HG03103 (cell line): ENCODE measurements around the gene FOXRED1.
"Not testable (repeated sequence)": the region's sequence is repeated elsewhere in the genome, so short reads cannot be mapped to it uniquely, and the experiment has no call there.

Source experiments
- ATAC-seq: cut with Tn5 transposase; IDR thresholded peaks from one replicate; pipeline ENCODE4 v1.9.1; 2021; ENCODE audit warnings: low read depth; ENCODE audit not compliant: unreplicated experiment

The FOXRED1 gene

DNA sequence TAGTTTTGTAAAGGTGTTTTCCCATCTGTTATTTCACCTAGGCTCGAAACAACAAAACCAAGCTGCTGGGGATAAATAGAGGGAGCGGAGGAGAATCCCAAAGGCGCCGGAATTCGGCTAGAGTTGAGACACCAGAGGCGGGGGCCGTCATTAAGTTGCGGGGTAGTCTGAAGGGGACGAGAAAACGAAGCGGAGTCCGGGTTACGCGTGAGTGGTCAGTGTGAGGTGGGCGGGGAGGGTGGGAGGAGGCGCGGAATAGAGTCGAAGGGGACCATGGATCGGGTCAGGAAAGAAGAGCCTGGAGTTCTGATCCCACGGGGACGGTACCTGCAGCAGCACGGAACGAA is 620 bp upstream of the FOXRED1 start:
- no peak for ATAC-seq

DNA sequence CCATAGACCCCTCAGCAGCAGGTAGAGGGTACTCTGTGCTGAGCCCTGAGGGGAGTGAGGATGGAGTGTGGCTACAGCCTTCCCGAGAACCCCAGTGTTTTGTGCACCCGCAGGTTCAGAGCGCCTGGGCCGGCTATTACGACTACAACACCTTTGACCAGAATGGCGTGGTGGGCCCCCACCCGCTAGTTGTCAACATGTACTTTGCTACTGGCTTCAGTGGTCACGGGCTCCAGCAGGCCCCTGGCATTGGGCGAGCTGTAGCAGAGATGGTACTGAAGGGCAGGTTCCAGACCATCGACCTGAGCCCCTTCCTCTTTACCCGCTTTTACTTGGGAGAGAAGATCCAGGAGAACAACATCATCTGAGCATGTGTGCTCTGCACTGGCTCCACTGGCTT is 8.4 kb downstream of the FOXRED1 start:
- ATAC-seq: no peak

DNA sequence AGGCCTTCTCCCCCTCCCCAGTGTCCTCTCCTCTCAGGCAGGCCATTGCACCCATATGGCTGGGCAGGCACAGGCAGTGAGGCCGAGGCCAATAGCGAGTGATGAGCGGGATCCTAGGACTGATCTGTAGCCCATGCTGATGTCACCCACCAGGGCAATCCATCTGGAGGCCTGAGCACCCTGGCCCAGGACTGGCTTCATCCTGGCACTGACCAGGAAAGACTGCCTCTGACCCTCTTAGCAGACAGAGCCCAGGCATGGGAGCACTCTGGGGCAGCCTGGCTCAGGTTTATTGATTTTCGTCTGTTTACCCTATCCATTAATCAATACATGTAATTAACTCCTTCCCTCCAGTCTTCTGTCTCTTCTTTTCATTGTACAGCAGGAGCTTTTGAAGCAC is 8.8 kb downstream of the FOXRED1 start:
- ATAC-seq: no peak

DNA sequence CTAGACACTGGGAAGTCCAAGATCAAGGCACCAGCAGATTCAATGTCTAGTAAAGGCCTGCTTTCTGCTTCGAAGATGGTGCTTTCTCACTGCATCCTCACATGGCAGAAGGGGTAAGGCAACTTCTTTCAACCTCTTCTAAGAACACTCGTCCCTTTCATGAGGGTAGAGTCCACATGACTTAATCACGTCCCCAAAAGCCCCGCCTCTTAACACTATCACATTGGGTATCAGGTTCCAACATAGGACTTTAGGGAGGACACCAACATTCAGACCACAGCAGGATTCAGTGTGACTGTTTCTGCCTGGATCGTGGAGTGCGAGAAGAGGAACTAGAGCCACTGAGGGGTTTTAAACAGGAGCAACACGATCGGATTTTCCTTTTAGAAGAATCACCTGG is 10.2 kb downstream of the FOXRED1 start:
- no peak for ATAC-seq

DNA sequence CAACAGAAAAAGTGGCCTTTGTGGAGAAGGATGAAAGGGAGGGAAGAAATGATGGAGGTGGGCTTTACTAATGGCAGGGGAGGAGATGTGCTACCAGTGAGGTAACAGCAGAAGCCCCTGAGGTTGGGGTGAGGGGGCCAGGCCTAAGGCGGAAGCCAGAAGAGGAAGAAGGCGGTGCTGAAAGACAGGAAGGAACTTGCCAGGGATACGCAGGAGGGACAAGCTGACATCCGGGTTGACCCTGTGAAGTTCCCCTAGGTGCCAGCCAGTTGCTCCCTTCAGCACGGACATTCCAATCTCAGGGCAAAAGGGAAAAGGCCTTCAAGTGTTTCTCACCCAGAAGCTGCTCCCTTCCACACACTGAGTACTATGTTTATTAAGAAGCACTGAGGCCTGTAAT is 11.6 kb downstream of the FOXRED1 start:
- ATAC-seq: no peak

DNA sequence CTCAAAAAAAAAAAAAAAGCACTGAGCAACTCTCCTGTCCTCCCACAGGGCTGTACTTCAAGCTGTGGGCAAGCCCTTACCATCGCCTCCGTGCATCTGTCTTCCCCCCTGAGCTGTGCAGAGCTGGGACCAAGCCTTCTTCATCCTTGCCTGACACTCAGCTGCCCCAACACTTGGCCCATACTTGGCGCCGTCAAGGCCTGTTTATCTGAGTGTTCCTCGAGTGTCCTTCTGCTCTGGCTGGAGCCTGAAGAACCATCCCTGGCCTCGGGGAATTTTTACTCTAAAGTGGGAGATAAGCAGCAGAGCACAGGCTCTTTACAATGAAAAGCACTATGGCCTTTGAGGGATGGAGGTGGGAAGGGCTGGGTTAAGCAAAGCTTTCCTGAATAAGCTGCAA is 12.3 kb downstream of the FOXRED1 start:
- ATAC-seq: no peak

DNA sequence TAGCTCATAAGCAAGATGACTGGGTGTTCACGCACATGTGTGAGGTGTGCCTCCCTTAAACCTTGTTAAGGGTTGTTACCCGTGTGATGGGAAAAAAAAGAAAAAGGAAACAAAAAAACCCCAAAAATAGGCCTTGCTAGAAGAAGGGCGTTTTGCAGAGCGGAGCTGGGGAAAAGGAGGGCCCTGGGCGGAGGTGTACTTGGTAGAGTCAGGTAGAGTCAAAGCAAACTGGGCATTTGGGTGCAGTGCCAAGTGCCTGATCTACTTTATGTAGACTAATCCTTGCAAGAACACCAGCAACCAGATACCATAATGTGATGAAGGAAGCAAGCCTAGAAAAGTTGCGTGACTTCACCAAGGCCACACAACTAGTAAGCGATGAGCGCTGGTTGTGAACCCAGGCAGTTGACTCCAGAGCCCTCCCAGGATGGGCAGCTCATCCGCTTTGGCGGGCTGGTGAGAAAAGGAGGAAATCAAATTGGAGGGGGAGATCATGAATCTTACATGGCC is 12.8 kb downstream of the FOXRED1 start:
- ATAC-seq: no peak

DNA sequence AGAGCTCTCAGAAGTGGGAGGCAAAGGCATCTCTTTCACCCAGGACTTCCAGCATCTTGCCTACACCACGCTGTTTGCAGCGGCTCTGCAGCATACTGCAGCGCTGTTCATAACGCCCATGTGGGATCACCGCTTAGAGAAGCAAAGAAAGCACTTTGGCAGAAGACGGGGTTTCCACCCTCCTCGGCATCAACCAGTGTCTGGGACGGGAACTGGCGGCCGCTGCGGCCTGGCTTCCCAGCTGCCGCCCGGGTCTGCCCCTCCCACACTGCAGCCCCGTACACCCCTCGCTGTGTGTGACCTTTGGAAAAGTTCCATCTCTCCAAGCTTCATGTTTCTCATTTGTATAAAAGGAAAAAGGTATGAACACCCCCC is 13.4 kb downstream of the FOXRED1 start:
- ATAC-seq: no peak

DNA sequence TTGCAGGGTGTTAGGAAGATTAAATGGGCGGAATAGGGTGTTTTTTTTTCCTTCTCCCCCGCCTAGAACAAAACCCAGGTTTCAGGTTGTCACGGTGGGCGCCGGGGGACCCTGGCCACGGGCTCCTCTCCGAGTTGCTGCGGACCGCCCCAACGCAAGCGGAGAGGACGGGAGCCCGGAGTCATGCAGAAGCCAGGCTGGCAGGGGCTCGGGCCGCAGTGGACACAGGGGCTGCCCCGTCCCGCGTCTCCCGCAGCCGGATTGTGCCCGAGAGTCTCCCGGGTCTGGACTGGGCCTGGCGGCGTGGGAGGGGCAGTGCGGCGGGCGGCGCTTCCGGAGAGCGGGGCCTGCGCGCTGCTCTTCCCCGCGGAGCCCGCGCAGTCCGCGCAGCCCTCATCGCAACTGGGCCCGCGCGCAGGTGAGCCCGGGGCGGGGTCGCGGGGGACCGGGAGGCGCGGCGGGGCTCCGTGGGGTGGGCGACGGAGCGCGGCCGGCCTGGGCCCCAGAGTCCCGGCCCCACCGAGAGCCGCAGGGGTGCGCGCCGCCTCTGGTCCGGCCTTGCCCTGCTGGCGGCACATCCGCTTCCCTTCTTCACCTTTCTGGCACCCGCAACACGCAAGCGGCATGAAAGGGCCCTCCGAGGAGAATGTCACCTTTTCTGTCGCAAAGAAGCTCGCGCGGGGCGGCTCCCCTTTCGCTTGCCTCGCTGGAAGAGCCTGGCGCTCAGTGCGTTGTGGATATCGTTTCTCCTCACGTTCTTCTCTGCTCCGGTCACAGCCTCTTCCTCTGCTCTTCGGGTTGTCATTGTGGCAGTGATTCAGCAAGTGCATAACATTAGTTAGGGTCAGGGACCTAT is 14.0 kb downstream of the FOXRED1 start, which contains the start of gene TIRAP:
Gene TIRAP, plus strand, starts transcription at position 358 of the 856 bp plus-strand sequence. CDS start 7,802 bp downstream, outside the sequence.
- ATAC-seq: peak; percentile 54

DNA sequence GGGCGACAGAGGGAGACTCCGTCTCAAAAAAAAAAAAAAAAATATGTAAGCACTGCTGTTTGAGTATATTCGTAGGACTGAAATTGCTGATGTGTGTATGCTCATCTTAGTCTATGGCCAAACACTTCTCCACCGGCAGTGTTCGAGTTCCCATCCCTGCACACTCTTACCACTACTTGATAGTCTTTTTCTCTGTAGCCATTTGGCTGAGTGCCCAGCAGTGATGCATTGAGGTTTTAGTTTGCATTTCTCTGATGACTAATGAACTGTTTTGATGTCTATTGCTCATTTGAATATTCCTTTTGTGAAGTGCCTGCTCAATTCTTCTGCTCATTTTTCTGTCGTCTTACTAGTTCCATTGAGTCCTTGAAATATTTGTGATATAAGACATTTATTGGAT is 15.9 kb downstream of the FOXRED1 start:
- ATAC-seq: peak; percentile 40

DNA sequence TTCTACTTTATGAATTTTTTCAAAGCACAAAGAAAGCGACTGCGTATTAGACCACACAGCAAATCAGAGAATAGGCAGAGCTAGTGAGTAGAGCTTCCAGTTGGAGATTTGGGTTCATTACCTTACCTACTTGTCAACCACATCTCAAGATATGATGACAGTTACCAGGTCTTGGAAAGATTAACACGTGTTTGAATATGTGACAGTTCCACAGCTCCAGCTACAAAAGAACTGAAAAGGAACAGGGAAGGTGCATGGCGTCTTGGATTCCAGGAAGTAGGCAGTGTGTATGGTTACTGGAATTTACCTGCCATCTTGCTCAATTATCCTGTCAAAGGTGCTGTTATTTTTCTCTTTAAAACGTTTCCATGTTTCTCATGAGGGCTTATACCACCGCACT is 19.3 kb downstream of the FOXRED1 start:
- no peak for ATAC-seq

DNA sequence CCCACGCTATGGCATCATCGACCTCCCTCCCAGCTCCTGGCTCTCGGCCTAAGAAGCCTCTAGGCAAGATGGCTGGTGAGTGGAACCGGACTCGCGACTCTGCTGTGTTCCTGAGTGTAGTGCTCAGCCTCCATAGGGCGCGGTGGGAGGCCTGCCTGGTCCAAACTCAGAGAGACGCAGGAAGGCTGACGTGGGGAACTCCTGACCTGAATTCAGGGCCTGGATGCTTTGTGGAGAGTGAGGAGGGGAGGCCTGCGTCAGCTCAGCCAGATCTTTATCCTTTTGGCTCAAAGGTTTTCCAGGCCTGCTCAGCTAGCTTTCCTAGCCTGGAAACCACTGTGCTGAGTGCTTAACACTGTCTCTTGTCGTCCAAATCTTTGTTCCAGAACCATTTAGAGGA is 21.9 kb downstream of the FOXRED1 start:
- ATAC-seq: no peak

DNA sequence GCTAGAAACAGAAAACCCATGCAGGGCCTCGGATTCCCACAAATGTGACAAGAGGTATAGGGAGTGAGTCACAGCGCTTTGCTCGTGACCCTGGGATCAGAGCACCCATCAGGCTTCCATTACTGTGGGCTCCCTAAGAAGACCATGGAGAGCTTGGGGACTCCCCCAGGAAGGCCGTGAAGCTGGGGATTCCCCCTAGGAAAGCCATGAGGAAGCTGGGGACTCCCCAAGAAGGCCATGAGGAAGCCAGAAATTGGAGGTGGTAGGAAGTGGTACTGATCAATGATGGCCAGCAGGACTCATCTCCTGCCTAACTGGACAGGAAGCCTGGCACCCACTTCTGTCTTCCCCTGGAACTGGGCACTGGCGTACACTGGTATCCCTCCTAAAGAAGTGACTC is 24.8 kb downstream of the FOXRED1 start:
- no peak for ATAC-seq

DNA sequence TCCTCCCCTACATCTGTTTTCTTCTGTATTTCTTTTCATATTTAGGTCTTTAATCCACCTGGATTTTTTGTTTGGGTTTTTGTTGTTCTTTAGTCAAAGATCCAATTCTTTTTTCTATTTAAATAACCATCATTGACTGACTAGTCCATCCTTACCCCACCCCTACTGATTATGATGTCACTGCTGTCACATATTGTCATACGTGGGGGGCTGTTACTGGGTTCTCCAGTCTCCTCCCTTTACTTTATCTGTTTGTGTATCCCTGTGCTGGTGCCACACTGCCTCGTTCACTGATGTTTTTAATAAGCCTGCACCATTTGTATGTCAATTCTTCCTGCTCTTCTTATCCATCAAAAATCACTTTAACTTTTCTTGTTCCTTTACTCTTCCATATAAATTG is 28.1 kb downstream of the FOXRED1 start:
- ATAC-seq: no peak

DNA sequence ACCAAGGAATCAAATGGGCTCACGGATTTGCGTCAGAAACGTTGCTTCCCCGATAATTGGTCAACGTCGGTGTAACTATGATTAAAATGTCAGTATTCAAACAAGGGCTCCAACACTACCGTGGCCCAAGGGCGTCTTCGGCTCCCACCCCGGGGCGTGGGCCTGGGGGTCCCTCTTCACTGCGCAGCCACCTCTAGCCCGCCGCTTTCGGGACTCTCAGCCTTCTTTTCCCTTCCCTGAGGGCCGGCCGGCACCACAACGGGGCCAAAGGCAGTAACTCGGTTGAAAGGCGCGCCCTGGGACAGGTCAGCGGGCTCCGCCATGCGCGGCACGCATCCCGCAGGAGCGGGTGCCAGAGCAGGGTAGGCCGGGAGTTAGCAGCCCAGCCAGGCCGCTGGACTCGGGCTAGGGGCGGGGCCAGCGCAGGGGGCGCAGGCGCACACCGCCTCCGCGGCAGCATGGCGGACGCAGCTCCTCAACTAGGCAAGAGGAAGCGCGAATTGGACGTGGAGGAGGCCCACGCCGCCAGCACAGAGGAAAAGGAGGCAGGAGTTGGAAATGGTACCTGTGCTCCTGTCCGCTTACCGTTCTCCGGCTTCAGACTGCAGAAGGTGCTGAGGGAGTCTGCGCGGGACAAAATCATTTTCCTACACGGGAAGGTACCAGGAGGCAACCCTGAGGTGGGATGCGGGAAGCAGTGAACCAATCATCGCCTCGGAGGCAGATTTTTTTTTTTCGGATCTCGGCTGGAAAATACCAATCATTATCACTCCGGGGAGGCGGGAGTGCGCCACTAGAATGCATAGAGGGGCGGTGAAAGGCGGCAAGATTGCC is 34.9 kb downstream of the FOXRED1 start, which contains the start of gene DCPS:
Gene DCPS, plus strand, starts transcription at position 438 of the 834 bp plus-strand sequence. Its CDS starts 21 bp downstream, at position 459.
- peak; percentile 76 for ATAC-seq

DNA sequence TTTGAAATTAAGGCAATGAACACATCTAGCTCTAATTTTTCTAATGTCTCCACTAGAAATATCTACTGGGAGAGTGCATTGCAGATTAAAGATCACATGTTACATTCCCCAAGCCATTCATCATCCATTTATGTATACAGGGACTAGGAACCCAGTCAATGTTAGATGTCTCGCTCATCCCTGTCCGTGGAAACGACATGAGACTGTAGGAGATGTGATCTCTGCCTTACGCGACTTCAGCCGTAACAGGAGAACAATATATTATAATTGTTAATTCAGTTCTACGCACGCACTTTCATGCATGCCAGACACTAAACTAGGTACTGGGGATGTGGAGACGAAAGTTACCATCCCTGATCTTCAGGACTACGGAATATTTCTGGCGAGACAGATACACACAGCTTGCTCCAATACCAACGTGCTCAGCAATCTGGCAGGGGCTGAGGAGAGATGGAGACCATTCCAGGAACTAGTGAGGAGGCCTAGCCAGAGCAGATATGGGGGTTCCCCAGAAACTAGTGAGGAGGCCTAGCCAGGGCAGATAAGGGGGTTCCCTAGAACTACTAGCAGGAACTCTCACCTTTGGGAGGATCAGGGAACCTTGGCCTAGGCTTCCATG is 35.6 kb downstream of the FOXRED1 start:
- peak; percentile 19 for ATAC-seq

DNA sequence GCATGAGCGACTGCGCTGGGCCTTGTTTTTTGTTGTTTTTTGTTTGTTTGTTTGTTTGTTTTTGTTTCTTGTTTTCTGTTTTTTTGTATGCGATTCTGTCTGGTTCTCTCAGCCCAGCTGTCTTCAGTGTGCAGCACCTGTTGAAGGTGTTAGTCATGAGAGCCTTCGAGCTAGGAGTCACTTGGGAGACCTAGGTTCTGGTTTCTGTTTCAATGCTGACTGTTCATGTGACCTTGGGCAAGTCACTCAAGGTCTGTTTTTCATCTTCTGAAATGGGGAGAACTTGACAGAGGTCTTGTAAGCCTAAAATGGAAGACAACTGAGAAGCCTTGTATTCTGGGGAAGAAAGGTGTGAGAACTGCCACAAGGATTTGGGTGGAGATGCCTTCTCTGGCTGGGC is 36.7 kb downstream of the FOXRED1 start:
- ATAC-seq: peak; percentile 48

DNA sequence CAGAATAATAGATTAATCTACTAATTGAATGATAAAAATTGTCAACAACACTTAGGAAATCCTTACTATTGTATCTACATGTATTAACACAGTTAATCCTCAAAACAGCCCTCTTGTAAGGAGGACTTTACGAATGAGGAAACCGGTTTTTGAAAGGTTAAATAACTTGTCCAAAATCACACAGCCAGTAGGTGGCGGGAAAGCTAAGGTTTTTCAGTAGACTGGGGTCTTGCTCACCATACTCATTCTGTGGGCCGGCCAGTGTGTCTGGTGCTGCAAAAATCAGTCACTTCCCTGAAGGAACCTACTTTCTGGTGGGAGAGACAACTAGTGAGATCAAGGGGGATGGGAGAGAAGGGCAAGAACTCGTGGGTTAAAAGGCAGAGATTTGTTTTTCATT is 38.8 kb downstream of the FOXRED1 start:
- no peak for ATAC-seq

DNA sequence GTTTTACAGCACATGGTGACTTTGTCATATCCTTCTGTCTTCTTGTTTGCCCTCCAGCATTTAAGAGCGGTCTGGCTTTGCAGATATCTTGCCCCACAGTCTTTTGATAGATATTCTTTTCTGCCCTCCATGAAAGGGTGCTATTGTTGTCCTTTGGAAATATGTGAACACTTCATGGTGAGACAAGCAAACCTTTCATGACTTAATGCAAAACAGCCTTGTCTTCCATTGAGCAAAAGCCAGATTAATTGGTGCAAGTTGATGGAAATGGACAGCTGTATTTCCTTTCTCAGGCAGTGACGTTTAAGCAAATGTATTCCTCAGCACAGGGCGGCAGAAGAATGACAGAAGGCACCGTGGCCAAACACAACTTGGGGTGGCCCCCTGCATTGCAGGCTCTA is 39.3 kb downstream of the FOXRED1 start:
- no peak for ATAC-seq

DNA sequence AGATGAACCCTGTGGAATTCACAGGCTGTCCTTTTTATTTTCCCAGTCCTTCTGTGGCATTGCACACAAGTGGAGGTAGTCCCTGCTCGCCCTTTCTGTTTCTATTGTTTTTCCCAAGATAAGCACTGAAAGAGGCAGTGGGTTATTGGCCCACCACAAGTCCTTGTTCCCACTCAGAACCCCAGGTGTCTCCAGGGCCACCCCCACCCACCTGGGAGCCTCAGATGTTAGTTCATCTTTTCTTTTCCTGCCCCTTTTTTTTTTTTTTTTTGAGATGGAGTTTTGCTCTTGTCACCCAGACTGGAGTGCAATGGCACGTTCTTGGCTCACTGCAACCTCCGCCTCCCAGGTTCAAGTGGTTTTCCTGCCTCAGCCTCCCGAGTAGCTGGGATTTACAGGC is 39.8 kb downstream of the FOXRED1 start:
- ATAC-seq: not testable (repeated sequence)
